ENCODE measurements around the gene PTPN13.
"Not testable (repeated sequence)": the region's sequence is repeated elsewhere in the genome, so short reads cannot be mapped to it uniquely, and the experiment has no call there.

The PTPN13 gene

GRCh38 chr4:86653237-86653865 lies 59.2 kb downstream of the PTPN13 start:
- DNase-seq: no peak

- DNase-seq: not testable (repeated sequence)
Measured at GRCh38 chr4:86656781-86657180, 62.7 kb downstream of the PTPN13 start.

GRCh38 chr4:86657382-86657781 lies 63.3 kb downstream of the PTPN13 start:
- DNase-seq: no peak

- no peak for DNase-seq
Measured at GRCh38 chr4:86657910-86658309, 63.8 kb downstream of the PTPN13 start.

- no peak for DNase-seq
Measured at GRCh38 chr4:86660401-86660800, 66.3 kb downstream of the PTPN13 start.

GRCh38 chr4:86661006-86661405 lies 66.9 kb downstream of the PTPN13 start:
- DNase-seq: no peak

- no peak for DNase-seq
Measured at GRCh38 chr4:86661418-86661817, 67.3 kb downstream of the PTPN13 start.

GRCh38 chr4:86664959-86665358 lies 70.8 kb downstream of the PTPN13 start:
- no peak for DNase-seq

- no peak for DNase-seq
Measured at GRCh38 chr4:86670298-86670697, 76.2 kb downstream of the PTPN13 start.

- DNase-seq: no peak
Measured at GRCh38 chr4:86670756-86671155, 76.6 kb downstream of the PTPN13 start.

- no peak for DNase-seq
Measured at GRCh38 chr4:86675548-86675947, 81.4 kb downstream of the PTPN13 start.

- DNase-seq: no peak
Measured at GRCh38 chr4:86678796-86679195, 84.7 kb downstream of the PTPN13 start.

- DNase-seq: no peak
Measured at GRCh38 chr4:86679441-86679840, 85.3 kb downstream of the PTPN13 start.

- no peak for DNase-seq
Measured at GRCh38 chr4:86683167-86683566, 89.1 kb downstream of the PTPN13 start.

GRCh38 chr4:86683983-86684382 lies 89.9 kb downstream of the PTPN13 start:
- DNase-seq: no peak

- no peak for DNase-seq
Measured at GRCh38 chr4:86685401-86685800, 91.3 kb downstream of the PTPN13 start.

GRCh38 chr4:86686741-86687140 lies 92.6 kb downstream of the PTPN13 start:
- DNase-seq: no peak

GRCh38 chr4:86688026-86688425 lies 93.9 kb downstream of the PTPN13 start:
- DNase-seq: no peak

- DNase-seq: no peak
Measured at GRCh38 chr4:86704601-86705000, 110.5 kb downstream of the PTPN13 start.

GRCh38 chr4:86706923-86707597 lies 112.9 kb downstream of the PTPN13 start:
- no peak for DNase-seq

- no peak for DNase-seq
Measured at GRCh38 chr4:86717651-86718050, 123.5 kb downstream of the PTPN13 start.

GRCh38 chr4:86718152-86718551 lies 124.0 kb downstream of the PTPN13 start:
- DNase-seq: no peak

GRCh38 chr4:86719149-86719548 lies 125.0 kb downstream of the PTPN13 start:
- DNase-seq: not testable (repeated sequence)

GRCh38 chr4:86720508-86721068 lies 126.5 kb downstream of the PTPN13 start:
- no peak for DNase-seq

- DNase-seq: no peak
Measured at GRCh38 chr4:86721412-86721811, 127.3 kb downstream of the PTPN13 start.
